ENCODE results near the gene TPM1.
"Not testable (repeated sequence)": the region's sequence is repeated elsewhere in the genome, so short reads cannot be mapped to it uniquely, and the experiment has no call there.

The TPM1 gene
- total RNA-seq: 5.9 to 18.3 reads per million in 2 experiments

DNA sequence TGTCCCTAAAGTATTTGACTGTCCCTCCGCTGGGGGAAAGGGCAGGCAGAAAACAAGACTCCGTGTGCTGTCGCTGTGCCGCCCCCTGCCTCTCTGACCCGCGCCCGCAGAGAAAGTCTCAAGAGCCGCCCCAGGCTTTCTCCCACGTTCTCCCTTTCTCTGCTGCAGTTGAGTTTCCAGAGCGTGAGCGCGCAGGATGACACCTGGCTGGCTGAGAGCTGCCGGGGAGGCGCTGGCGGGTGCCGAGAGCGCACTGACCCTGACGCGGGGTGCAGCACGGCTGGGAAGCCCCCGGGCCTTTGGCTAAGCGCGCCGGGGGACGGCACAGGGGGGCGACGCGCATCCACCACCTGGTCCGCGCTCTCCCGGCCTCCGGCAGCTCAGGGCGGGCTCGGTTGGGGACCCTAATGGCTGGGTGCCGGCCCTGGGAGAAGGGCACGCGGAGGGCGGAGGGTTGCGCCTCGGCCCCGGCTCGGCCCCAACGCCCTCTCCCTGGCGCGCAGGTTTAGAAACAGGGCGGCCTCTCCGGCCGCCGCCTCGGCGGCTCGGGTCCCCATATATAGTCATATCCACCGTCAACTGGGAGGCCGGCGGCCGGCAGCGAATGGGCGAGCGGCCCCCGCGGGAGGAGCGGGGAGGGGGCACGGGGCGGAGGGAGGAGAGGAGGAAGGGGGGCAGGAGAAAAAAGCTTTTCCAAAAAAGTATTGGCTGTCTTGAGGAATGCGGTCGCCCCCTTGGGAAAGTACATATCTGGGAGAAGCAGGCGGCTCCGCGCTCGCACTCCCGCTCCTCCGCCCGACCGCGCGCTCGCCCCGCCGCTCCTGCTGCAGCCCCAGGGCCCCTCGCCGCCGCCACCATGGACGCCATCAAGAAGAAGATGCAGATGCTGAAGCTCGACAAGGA, at the start of gene TPM1:
Gene TPM1, plus strand, starts transcription at position 774 of the 903 bp plus-strand sequence. Its CDS starts 83 bp downstream, at position 857.
- no peak for DNase-seq (ENCODE audit: low read depth)

DNA sequence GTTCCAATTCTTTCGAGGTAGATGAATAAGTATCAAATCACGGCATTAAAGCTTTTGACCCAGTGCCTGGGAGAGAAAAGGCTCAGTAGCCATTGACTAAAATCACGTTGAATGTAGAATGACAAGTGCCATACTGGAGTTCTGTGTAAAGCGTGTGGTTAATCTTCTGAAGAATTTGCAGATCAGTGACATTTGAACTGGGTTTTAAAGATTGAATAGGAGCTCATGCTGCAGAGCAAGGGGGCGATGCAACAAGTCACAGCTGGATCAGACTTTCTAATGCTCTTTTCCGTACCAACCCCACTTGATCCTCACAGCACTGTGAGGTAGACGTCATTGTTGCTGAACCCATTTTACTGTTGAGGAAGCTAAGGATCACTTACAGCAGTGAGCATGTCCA, 49.5 kb upstream of the TPM1 start:
- no peak for DNase-seq (ENCODE audit: low read depth)

DNA sequence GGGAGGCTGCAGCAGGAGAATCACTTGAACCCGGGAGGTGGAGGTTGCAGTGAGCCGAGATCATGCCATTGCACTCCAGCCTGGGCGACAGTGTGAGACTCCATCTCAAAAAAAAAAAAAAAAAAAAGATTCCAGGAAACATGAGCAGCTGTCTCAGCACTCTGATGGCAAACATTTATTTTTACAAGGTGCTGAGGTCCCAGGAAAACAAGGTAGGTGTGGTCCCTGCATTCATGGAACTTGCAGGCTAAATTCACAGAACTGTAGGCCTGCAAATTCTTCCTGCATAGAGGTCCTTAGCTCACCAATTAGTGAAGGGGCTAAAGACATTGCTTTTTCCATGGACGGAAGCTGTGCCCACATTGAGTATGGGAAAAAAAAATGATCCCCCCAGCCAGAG, 48.9 kb upstream of the TPM1 start:
- not testable (repeated sequence) for DNase-seq (ENCODE audit: low read depth)

DNA sequence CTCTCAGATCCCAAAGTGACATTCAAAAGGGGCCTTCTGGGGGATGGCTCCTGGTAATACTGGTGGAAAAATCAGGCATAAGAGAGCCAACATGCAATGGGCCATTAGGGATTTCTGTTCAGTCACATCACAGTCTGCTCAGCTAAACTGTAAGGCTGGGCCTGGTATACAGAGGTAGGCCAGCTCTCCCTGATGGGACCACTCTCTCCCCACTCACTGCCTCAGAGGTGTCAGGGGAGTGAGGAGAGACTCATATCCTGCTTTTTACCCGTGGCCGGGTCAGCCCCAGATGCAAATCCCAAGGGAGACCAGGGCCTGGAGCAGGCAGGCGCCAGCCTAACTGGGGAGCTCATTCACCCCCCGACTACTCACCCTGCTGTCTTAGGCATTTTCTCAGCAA, 48.1 kb upstream of the TPM1 start:
- no peak for DNase-seq (ENCODE audit: low read depth)

DNA sequence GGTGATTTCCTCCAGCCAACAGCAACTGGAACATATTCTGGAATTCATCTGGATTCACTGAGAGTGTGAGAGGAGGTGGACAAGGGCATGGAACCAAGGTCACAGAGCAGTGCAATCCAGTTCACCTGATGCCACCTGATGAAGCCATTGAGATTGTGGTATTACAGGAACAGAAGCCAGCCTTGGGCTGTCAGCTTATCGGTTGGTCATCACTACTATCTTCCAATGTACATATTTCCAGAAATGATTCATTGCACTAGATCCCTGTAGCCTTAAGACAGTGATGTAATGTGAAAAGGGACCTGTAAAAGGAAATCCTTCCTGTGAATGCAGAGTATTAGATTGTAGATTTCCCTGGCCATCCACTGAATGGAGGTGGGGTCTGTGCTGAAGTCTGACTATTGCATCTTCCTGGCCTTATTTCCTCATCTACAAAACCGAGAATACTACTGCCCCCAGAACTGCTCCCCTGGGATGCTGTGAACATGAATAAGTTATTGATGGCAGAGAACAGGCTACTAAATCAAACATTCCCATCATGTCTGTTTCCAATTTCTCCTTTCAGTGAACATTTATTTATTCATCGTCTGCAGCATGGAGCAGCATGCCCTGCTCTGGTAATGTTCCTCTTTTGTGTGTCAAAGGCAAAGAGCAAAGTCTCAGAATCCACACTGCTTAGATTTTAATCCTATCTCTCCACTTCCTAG, 47.4 kb upstream of the TPM1 start:
- DNase-seq (ENCODE audit: low read depth): no peak

DNA sequence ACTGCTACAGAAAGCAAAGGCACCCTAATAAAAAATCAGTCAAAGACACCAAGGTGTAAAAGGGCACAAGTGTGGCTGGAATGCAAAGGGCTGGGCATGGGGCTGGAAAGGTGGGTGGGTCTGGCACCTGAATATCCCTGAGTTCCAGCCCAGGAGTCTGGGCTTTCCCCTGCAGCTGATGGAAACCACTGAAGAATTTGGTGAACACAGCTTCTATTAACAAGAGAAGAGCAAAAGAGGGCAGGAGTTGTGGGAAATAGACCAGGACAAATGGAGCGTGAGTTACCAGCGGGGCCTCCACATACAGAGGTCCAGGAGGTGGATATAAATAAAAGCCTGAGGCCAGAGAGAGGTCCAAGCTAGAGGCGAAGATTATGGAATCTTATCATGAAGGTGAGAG, 45.1 kb upstream of the TPM1 start:
- DNase-seq (ENCODE audit: low read depth): no peak

DNA sequence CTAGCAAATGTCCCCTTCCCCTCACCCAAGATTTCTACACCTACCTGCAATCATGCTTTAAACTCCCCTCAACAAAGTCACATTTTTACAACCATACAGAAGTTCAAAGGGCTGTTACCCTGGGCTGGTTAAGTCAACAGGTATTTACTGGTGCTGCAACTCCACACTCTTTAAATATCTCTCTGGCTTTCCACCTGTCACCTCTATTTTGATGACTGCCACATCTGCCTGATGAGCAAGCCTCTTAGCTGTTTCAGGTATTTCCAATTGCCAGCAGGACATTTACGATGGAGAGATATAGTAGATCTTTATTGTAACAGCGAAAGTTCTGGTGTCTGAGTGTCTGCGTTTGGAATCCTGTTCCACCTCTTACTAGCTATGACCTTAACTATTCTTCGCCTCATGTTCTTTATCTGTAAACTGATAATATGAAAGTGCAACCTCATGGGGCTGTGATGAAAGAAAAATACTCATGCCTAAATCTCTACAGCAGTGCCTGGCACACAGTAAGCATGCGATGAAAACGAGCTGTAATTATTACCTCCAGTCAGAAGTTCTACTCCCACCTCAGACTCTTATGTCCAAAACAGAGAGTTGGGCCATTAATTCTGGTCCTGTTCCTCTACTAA, 44.2 kb upstream of the TPM1 start:
- DNase-seq (ENCODE audit: low read depth): no peak

DNA sequence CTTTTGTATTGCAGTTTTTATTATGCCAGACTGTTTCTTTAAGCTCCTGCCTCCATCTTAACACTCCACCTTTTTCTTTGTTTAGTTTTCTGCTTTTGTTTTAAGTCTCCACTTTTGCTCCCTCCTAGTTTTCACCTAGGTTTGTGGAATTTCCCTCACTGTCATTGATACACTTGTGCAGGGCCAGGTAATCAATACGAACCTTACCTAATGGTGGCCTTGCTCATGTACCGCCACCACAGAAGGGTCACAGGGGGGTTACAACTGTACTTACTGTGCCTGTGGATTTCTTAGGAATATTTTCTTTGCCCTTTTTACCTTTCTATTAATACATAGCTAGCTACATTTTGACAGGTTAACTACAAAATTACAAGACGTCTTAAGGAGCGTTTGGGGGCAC, 43.4 kb upstream of the TPM1 start:
- DNase-seq (ENCODE audit: low read depth): no peak

DNA sequence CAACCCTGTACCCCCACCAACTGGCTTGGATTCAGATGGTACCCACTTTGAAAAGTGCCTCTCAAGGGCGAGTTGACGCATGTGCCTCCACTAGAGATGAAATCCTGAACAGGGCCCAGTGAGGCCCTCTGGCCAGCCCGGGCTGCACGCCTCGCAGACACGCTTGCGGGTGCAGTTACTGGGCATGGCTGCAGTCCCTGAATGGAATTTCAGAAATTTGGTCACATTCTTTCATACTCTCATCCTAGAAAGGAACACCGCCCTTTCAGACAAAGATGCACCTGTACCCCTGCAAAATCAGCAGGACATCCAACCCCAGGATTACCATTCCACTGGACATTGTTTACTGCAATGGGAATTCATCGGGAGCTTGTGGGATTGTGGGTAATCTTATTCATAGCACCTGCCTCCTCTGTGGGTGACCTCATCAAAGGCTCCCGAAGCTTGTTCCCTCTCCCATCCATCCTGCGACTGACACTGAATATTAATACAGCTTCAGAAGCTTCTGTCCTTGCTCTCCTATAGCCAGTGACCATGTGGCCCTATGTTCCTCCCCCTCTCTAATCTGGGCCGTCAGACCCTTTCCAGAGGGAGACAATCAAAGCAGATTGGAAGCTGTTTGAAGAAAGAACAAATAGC, 42.5 kb upstream of the TPM1 start:
- no peak for DNase-seq (ENCODE audit: low read depth)

DNA sequence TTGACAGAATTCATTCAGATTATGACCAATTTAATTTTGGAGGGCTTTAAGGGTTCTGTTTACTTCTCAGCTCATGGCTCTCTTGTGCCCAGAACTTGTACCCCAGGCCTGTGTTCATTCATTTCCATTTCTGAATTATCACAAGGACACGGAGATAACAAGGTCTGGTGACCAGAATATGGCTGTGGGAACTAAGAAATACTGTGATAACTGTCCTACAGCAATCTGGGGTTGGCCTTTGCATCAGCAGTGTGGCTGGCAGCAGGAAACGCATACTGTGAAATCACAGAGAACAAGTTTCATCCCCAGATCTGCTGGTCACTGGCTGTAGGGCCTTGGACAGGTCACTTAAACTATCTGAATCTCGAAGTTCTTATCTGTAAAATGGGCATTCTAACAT, 41.8 kb upstream of the TPM1 start:
- no peak for DNase-seq (ENCODE audit: low read depth)

DNA sequence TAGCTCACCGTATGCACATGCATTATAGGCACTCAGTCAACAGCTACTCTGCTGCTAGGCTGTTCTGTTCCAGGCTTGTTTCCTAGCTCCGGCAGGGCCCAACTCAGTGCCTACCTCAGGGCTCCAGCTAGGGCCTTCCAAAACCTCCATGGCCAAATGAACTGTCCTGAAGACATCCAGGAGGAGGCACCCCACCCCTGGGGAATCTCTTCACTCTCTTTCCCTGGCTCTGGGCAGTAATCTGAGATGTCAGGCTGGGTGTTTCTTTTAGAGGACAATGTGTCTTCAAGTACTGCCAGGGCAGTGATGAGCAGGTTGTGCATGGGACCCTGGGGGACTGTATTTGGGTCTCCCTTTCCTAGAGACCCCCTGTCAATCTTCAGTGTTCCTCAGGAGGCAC, 38.3 kb upstream of the TPM1 start:
- no peak for DNase-seq (ENCODE audit: low read depth)

DNA sequence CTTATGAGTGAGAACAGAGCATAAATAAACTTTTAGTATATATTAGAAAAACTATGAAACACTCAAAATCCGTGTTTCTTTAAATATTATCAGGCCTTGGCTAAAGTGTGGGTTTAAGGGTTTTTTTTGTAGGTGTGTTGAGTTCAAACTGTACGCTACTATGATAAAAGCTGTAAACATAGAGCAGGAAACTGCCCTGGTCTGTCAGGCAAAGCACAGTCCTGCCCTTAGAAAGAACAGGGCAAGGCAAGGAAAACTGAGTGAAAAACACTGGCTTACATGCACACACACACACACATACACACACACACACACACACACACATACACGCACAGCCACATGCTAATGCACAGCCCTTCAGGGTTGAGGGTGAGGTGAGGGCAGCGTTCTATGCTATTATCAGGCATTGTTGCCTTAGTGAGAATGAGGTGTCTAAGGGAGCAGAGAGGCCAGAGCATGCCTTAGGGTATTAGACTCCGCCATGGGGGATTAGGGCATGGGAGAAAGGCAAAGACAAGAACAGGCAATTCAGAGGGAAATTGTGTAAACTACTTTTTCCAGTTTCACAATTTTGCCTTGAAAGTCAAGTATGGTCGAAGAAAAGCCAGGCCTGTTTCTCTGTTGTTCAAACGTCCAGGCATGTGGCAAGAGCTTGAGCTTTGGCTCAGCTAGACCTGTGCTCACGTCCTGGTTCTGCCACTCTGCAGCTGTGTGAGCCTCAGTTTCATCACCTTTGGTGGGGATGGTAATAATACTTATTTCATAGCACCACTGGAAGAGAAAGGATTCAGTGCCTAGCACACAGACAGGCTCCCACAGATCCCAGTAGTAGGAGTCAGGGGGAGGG, 36.3 kb upstream of the TPM1 start:
- no peak for DNase-seq (ENCODE audit: low read depth)

DNA sequence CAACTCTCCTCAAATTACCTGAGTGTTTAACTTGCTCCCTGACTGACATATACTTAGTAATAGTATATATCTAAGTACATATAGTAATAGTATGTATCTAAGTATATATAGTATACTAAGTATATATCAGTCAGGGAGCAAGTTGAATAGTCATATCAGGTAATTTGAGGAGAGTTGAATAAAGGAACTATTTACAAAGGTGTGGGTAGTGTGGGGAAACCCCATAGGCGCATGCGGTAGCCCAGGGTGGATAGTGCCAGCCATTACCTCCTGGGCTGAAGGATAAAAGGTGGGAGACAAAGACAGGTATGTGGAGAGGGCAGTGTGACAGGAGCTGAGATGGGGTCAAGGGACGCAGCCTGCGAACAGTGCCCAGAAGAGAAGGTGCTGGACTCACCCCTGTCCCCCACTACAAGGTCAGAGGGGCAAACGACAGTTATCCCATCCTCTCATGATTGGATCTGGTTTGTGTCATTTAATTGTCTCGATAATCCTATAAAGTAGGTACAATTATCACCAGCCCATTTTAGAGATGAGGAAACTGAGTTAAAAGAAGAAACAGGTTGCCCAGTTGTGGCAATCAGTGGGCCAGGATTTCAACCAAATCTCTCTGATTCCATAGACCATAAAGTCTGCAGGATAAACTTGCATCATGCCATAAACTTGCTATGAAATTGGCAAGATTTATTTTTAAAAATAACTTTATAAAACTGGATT, 34.1 kb upstream of the TPM1 start:
- no peak for DNase-seq (ENCODE audit: low read depth)

DNA sequence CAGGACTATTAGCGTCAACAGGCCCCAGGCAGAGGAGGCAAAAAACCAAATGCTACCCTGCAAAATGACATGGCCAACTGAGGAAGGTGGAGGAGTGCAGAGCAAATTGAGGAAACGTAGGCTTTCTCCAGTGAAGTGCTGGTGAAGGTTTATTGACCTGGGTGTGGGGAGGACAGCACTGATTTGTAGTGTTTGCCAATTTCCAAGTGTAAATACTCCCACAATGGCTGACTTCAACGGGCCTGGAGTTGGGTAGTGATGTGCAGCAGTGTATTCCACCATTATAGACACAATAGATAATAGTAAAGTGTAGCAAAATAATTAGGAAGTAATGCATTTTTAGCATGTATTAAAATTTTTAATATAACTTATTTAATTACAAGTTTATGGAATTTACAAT, 32.2 kb upstream of the TPM1 start:
- no peak for DNase-seq (ENCODE audit: low read depth)

DNA sequence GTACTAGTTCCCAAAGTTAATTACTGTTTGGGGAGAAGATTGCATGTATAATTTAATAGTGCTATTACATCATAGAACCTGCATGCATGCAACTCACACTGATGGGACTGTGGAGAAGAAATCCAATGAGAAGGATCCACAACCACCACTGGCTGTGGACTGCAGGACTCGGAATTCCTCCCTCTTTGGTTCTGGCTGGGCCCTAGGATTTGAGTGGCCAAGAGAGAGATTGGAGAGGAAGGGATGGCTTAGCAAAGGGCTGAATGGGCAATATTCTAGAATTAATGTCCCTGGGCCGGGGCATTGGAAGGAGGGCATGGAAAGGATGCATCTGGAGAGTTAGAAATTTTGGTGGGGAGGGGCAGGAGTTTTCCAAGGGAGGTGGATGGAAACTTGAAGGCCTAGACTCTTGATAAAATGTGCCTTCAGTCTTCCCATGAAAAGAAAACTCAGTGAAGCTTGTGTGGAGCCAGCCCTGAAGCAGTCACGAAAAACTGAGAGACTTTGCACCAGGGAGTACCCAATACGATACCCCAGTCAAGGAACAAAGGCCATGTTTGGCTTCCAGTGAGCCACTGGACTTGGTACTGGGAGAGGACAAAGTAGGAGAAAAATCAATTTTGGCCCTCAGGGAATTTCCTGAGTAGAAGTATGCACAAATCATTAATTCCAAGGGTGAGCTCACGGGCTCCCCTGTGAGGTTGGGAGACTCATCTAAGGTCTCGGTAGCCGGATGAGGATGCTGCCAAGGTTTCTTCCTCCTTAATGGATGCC, 31.4 kb upstream of the TPM1 start:
- no peak for DNase-seq (ENCODE audit: low read depth)

DNA sequence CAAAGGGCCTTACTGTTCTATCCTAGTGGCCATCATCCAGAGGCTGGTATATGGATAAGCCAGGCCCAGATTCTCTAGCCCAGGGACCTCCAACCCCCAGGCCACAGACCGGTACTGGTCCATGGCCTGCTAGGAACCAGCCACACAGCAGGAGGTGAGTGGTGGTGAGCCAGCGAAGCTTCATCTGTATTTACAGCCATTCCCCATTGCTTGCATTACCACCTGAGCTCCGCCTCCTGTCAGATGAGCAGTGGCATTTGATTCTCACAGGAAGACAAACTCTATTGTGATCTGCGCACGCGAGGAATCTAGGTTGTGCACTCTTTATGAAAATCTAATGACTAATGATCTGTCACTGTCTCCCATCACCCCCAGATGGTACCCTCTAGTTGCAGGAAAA, 30.1 kb upstream of the TPM1 start:
- no peak for DNase-seq (ENCODE audit: low read depth)

DNA sequence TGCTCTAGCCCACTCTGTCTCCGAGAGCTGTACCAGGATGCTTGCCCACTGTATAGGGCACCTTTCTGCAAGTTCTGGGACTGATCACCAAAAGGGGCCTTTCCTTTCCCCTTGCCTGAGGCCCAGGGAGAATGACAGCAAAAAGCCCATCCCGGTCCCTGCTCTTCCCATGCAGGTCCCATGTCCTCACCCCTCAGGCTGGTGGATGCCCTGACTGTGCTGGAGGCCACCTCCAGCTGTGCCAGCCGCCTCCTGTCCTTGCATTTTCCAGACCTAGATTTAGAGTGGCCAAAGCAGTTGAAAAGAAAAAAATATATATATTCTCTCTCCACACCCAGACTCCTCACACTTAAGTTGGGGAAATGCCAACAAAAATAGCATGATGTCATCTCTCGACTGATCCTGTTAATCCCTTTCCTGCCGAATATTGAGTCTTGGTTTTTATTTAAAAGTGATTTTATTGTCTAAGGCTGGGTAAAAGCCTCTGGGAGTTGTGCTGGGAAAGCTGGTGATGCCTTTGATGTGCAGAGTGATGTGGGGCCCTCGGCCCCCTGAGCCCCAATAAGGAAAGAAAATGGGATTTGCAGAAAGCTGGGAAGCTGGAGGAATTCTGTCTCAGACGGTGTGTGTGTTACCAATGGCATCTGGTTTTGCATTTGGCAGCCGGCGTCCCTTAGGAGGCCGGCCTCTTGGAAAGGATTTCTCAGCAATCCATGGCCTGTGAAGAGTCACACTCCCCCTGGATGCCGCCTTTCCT, 29.3 kb upstream of the TPM1 start:
- DNase-seq (ENCODE audit: low read depth): no peak

DNA sequence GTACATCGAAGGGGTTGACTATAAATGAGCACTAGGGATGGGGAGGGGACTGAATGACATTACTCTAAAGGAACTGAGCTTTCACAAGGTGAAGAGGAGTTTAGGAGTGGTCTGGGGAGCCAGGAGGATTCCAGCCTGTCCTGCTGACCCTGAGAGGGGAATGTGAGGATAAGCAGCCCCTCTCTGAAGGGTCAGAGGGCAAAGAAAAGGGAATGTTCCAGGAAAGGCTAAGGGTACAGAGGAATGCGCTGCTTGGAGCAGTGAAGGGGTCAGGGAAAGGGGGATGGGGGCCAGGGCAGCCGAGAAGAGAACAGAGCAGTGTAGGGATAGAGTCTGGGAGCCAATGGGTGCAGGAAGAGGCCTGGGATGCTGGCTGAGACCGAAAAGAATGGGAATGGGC, 28.0 kb upstream of the TPM1 start:
- DNase-seq (ENCODE audit: low read depth): no peak

DNA sequence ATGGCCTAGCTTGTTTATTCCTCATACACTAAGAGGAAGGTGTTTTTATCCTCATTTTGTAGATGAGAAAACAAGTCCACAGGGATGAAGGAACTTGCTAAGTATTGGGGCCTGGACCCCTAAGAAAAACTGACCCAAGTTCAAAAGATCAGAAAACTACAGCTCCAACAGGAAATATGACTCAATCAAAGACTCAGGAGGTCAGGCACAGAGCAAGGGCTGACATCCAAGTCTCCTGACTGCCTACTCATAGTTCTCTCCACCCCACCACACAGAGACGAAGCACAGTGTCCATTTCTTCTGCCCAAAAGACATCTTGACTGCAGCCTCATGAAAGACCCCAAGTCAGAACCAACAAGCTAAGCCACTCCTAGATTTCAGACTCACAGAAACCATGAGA, 26.9 kb upstream of the TPM1 start:
- no peak for DNase-seq (ENCODE audit: low read depth)

Data from T follicular helper cell (primary cell).